GM12878 (cell line): ENCODE data around the gene ICA1L. TPM values are rescaled to one million over a fixed set of nuclear protein-coding genes. Genes with fewer than 3 reads are reported as not detected.

Experiments used
- ATAC-seq: fragments of 200-7000 bp; cut with Tn5 transposase; 3 replicates; pipeline ENCODE4 v1.9.1; 2020; ENCODE audit warnings: mild to moderate bottlenecking, moderate library complexity
- BruUV-seq: library from RNA; stranded (reverse); fragments of 400-500 nt; replicated peaks from 2 replicates; lab custom pipeline; 2021; lab: Mats Ljungman, UMichigan
- CTCF ChIA-PET: fragments of 300-600 bp; sonication (Branson Sonifier 250); formaldehyde crosslinking; extraction: SDS; loops from one replicate; lab custom pipeline; 2021; ENCODE audit warnings: inconsistent platforms; lab: Yijun Ruan, JAX
- POLR2A ChIA-PET: fragments of 350-600 bp; formaldehyde crosslinking; extraction: SDS; loops from one replicate; lab custom pipeline; 2021; ENCODE audit warnings: inconsistent platforms; lab: Charles Lee
- RAD21 ChIA-PET: fragments of 300-600 bp; sonication (Branson Sonifier 250); formaldehyde crosslinking; loops from one replicate; lab custom pipeline; 2023; ENCODE audit warnings: antibody characterized with exemption; ENCODE audit not compliant: unreplicated experiment; lab: Charles Lee
- SMC1A ChIA-PET: fragments of 300-600 bp; sonication (Branson Sonifier 250); formaldehyde crosslinking; loops from one replicate; lab custom pipeline; 2023; ENCODE audit not compliant: unreplicated experiment, uncharacterized antibody; lab: Charles Lee
- DNase-seq: peaks from one replicate; pipeline ENCODE4 v3.0.0-alpha.2; 2011; ENCODE audit warnings: low read depth, low spot score
- FAIRE-seq: peaks from 3 replicates; lab custom pipeline; 2011; peaks lifted over from hg19 to GRCh38; lab: Jason Lieb, UNC
- H2AFZ ChIP-seq: 2 replicates; pipeline ENCODE4 v1.6.0; 2011; ENCODE audit warnings: low read depth, low read length, control low read depth; ENCODE audit not compliant: control insufficient read depth
- H3K27ac ChIP-seq: 2 replicates; pipeline ENCODE4 v1.5.1; 2011; ENCODE audit warnings: control low read depth; ENCODE audit not compliant: control insufficient read depth, insufficient read depth
- H3K27me3 ChIP-seq, 2 experiments: replicated peaks in 1 of 2; 2 replicates each; pipeline versions ENCODE4 v1.6.0 to v1.6.1; 2011; ENCODE audit warnings: low read length in 1 of 2; ENCODE audit not compliant: control insufficient read depth in 2 of 2, insufficient read depth in 2 of 2
- H3K36me3 ChIP-seq, 2 experiments: 2 replicates each; pipeline ENCODE4 v1.5.1; 2011; ENCODE audit warnings: low read length in 1 of 2; ENCODE audit not compliant: control insufficient read depth in 2 of 2, insufficient read depth in 2 of 2
- H3K4me1 ChIP-seq: 2 replicates; pipeline ENCODE4 v1.6.1; 2011; ENCODE audit warnings: mild to moderate bottlenecking, low read length, moderate library complexity, mixed read lengths; ENCODE audit not compliant: control insufficient read depth, insufficient read depth
- H3K4me2 ChIP-seq: 2 replicates; pipeline ENCODE4 v1.6.0; 2011; ENCODE audit warnings: control low read depth; ENCODE audit not compliant: control insufficient read depth, insufficient read depth
- H3K4me3 ChIP-seq: fragments of 200-600 bp; sonication (generic); 2 replicates; pipeline ENCODE4 v1.5.1; 2016
- H3K79me2 ChIP-seq: 2 replicates; pipeline ENCODE4 v1.6.0; 2011; ENCODE audit warnings: low read length; ENCODE audit not compliant: control insufficient read depth, insufficient read depth
- H3K9ac ChIP-seq: 2 replicates; pipeline ENCODE4 v1.8.0; 2011; ENCODE audit warnings: low read length, control low read depth, mixed read lengths; ENCODE audit not compliant: control insufficient read depth, insufficient read depth
- H3K9me3 ChIP-seq: replicated peaks from 3 replicates; pipeline ENCODE4 v1.5.1; 2011; ENCODE audit warnings: mild to moderate bottlenecking, low read length; ENCODE audit not compliant: control insufficient read depth, insufficient read depth
- H4K20me1 ChIP-seq: 2 replicates; pipeline ENCODE4 v1.6.0; 2011; ENCODE audit not compliant: control insufficient read depth, insufficient read depth
- ATF3 ChIP-seq: IDR thresholded peaks from 2 replicates; pipeline ENCODE4 v1.6.1; 2011; ENCODE audit warnings: low read depth, mild to moderate bottlenecking, low read length, moderate library complexity, borderline replicate concordance; ENCODE audit errors: extremely low read depth
- BACH1 ChIP-seq: fragments of 450-650 bp; IDR thresholded peaks from 2 replicates; pipeline ENCODE4 v1.6.1; 2017; ENCODE audit warnings: mild to moderate bottlenecking, borderline replicate concordance
- CHD1 ChIP-seq: IDR thresholded peaks from 2 replicates; pipeline ENCODE4 v1.6.1; 2012; ENCODE audit warnings: low read depth, low read length, improper control_type of control experiment
- CHD2 ChIP-seq: IDR thresholded peaks from 2 replicates; pipeline ENCODE4 v1.6.1; 2011; ENCODE audit warnings: low read depth, low read length, improper control_type of control experiment, borderline replicate concordance
- EED ChIP-seq: sonication (generic); IDR thresholded peaks from 2 replicates; pipeline ENCODE4 v1.6.1; 2016; ENCODE audit warnings: antibody characterized with exemption, low read depth
- HSF1 ChIP-seq: fragments of 150-350 bp; IDR thresholded peaks from 2 replicates; pipeline ENCODE4 v1.6.1; 2014; ENCODE audit warnings: mild to moderate bottlenecking, low read depth, low read length
- LARP7 ChIP-seq: fragments of 450-650 bp; IDR thresholded peaks from 2 replicates; pipeline ENCODE4 v1.6.1; 2017; ENCODE audit warnings: mild to moderate bottlenecking
- MTA3 ChIP-seq: IDR thresholded peaks from 2 replicates; pipeline ENCODE4 v1.6.1; 2012; ENCODE audit warnings: low read length, inconsistent platforms, borderline replicate concordance
- NFXL1 ChIP-seq: fragments of 450-650 bp; IDR thresholded peaks from 2 replicates; pipeline ENCODE4 v1.6.1; 2017; ENCODE audit warnings: antibody characterized with exemption, mild to moderate bottlenecking, borderline replicate concordance
- POLR2A ChIP-seq: IDR thresholded peaks from 2 replicates; pipeline ENCODE4 v1.6.1; 2011; ENCODE audit warnings: low read depth, mild to moderate bottlenecking, low read length
- POLR2AphosphoS2 ChIP-seq: IDR thresholded peaks from 2 replicates; pipeline ENCODE4 v1.6.1; 2011; ENCODE audit warnings: low read depth, mild to moderate bottlenecking, low read length, improper control_type of control experiment, moderate library complexity
- RBBP5 ChIP-seq: fragments of 200-600 bp; sonication (generic); conservative IDR thresholded peaks from 2 replicates; pipeline ENCODE4 v1.6.1; 2016
- SMARCA5 ChIP-seq: fragments of 450-650 bp; IDR thresholded peaks from 2 replicates; pipeline ENCODE4 v1.6.1; 2017; ENCODE audit warnings: mild to moderate bottlenecking
- TCF12 ChIP-seq: IDR thresholded peaks from 2 replicates; pipeline ENCODE4 v1.6.1; 2011; ENCODE audit warnings: low read depth, mild to moderate bottlenecking, low read length
- TCF3 ChIP-seq: IDR thresholded peaks from 2 replicates; pipeline ENCODE4 v1.6.1; 2012; ENCODE audit warnings: low read depth, mild to moderate bottlenecking, low read length, borderline replicate concordance; ENCODE audit not compliant: insufficient read depth
- ZNF207 ChIP-seq: fragments of 450-650 bp; IDR thresholded peaks from 2 replicates; pipeline ENCODE4 v1.6.1; 2014; ENCODE audit warnings: antibody characterized with exemption, mild to moderate bottlenecking, borderline replicate concordance
- ZNF274 ChIP-seq: IDR thresholded peaks from one replicate; pipeline ENCODE4 v1.8.0; 2011; ENCODE audit not compliant: insufficient read length, insufficient read depth
- WGBS: methylation state at CpG from one replicate; pipeline ENCODE4 v1.1.6; 2016; ENCODE audit warnings: low lambda C conversion rate; ENCODE audit not compliant: insufficient replicate concordance, insufficient coverage; ENCODE audit errors: missing lambda C conversion rate; 5-methylcytosine and 5-hydroxymethylcytosine counted together
- in situ Hi-C: fragments of 300-500 bp; cut with MboI; formaldehyde crosslinking; loops from 9 replicates; pipeline ENCODE4 v1.14.3; 2018; ENCODE audit warnings: mixed read lengths
- intact Hi-C: fragments of 100-400 bp; cut with micrococcal nuclease; formaldehyde crosslinking; loops from one replicate; pipeline ENCODE4 v1.14.2; 2022; ENCODE audit not compliant: unreplicated experiment
- polyA plus RNA-seq, 11 experiments: library from polyadenylated mRNA; depleted of rRNA in 4 of 11; unstranded in 6 of 11; stranded (reverse) in 5 of 11; fragments of >200 nt; fragmentation: Nextera tagmentation in 4 of 11; fragmentation: Illumina TruSeq in 1 of 11; extraction: Ambion mirVana in 4 of 11; extraction: Trizol in 1 of 11; gene quantifications; 1 replicate in 1 of 11; 2 replicates in 10 of 11; pipeline versions ENCODE4 v1.2.1 to v1.2.3, GENCODE V29; 2011 to 2016; ENCODE audit warnings: inconsistent platforms in 2 of 11, missing spikeins in 2 of 11, low read depth in 1 of 11
- total RNA-seq, 4 experiments: library from RNA; depleted of rRNA in 3 of 4; stranded (reverse); fragments of >200 nt in 3 of 4; fragmentation: Illumina TruSeq in 1 of 4; extraction: Trizol in 1 of 4; gene quantifications; 2 replicates each; pipeline versions ENCODE4 v1.2.1 to v1.2.3, GENCODE V29; 2013 to 2021
- TF ChIP-seq, protein P1 (sequence below): fragments of 450-650 bp; IDR thresholded peaks from 2 replicates; pipeline ENCODE4 v1.6.1; 2017; ENCODE audit warnings: low read depth, mild to moderate bottlenecking, moderate library complexity

ICA1L gene
- total and polyA plus RNA-seq, 10 of the 15 experiments (the other 5 are each of a cell fraction or from before 2014, with no cell fraction given): 0.85 to 7.4 (median 3.6) TPM

- FAIRE-seq: no peak
- no TSS peak for BruUV-seq
- SMC1A ChIA-PET: no interaction called here
- H3K27ac ChIP-seq: no peak overlapping the region
- ATAC-seq: no peak
- H4K20me1 ChIP-seq: no peaks in the 10 kb centered on the region
- intact Hi-C loops (no loop called here), in situ Hi-C loops (no loop called here)
- CTCF ChIA-PET: interaction anchor here (1.6 kb wide), 1 partner anchor 8 kb away, joined by 3 read pairs; no protein-coding TSS in a partner anchor
- POLR2A ChIA-PET: no interaction called here
- RAD21 ChIA-PET: no interaction called here
- H3K4me2 ChIP-seq: no peak overlapping the region
- no peaks in the 10 kb centered on the region for H3K9me3 ChIP-seq
- H3K9ac ChIP-seq: no peak overlapping the region
- no peak overlapping the region for H2AFZ ChIP-seq
- DNase-seq: no peak
- H3K4me3 ChIP-seq: no peak overlapping the region
- H3K79me2 ChIP-seq: no peaks in the 10 kb centered on the region
- H3K36me3 ChIP-seq: no peaks in the 10 kb centered on the region
- H3K4me1 ChIP-seq: no peaks in the 10 kb centered on the region
- 97% methylated on average over 3 of the region's 3 CpGs for WGBS
- no peaks in the 10 kb centered on the region for H3K27me3 ChIP-seq
- no peak for TF ChIP-seq POLR2A
- no peak for TF ChIP-seq ZNF274
- no peak for TF ChIP-seq ZNF207
- TF ChIP-seq BACH1: no peak
Measured at GRCh38 chr2:202813387-202813786, 58.2 kb downstream of the ICA1L start.

DNA sequence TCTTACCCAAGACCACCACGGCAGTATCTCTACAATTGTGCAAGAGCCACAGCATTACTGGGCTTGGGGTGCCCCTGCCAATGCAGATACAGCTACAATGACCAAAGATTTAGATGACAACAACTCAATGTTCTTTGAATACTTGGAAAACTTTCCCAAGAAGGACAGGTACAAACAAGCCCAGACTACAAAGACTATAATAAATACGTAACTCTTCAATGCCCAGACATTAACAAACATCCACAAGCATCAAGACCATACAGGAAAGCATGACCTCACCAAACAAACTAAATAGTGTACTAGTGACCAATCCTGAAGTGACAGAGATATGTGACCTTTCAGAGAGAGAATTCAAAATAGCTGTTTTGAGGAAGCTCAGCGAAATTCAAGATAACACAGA lies 62.8 kb downstream of the ICA1L start:
- Histone ChIP-seq H3K27ac (no peak overlapping the region), H3K79me2 (no peaks in the 10 kb centered on the region), H3K27me3 (no peaks in the 10 kb centered on the region), H2AFZ (no peak overlapping the region), H3K9me3 (no peaks in the 10 kb centered on the region), H4K20me1 (no peaks in the 10 kb centered on the region), H3K4me3 (no peak overlapping the region), H3K4me1 (no peaks in the 10 kb centered on the region), H3K36me3 (no peaks in the 10 kb centered on the region), H3K9ac (no peak overlapping the region), H3K4me2 (no peak overlapping the region)
- DNase-seq (no peak), ATAC-seq (no peak), FAIRE-seq (no peak)
- SMC1A ChIA-PET: no interaction called here
- no TSS peak for BruUV-seq
- 96% methylated on average over 3 of the region's 3 CpGs for WGBS
- in situ Hi-C loops: no loop called here
- CTCF ChIA-PET: no interaction called here
- POLR2A ChIA-PET: no interaction called here
- intact Hi-C loops: no loop called here
- RAD21 ChIA-PET: no interaction called here
- TF ChIP-seq TCF12: no peak
- no peak for TF ChIP-seq TCF3
- TF ChIP-seq POLR2A: no peak
- TF ChIP-seq LARP7: no peak
- TF ChIP-seq NFXL1: no peak
- no peak for TF ChIP-seq CHD2
- TF ChIP-seq POLR2AphosphoS2: no peak
- no peak for TF ChIP-seq MTA3
- TF ChIP-seq RBBP5: no peak
- no peak for TF ChIP-seq ATF3
- no peak for TF ChIP-seq HSF1
- TF ChIP-seq SMARCA5: no peak
- no peak for TF ChIP-seq CHD1
- TF ChIP-seq, protein P1, sequence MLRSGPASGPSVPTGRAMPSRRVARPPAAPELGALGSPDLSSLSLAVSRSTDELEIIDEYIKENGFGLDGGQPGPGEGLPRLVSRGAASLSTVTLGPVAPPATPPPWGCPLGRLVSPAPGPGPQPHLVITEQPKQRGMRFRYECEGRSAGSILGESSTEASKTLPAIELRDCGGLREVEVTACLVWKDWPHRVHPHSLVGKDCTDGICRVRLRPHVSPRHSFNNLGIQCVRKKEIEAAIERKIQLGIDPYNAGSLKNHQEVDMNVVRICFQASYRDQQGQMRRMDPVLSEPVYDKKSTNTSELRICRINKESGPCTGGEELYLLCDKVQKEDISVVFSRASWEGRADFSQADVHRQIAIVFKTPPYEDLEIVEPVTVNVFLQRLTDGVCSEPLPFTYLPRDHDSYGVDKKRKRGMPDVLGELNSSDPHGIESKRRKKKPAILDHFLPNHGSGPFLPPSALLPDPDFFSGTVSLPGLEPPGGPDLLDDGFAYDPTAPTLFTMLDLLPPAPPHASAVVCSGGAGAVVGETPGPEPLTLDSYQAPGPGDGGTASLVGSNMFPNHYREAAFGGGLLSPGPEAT: no peak
- no peak for TF ChIP-seq EED
